ENCODE data around the gene DISC1. TPM values are rescaled to one million over a fixed set of nuclear protein-coding genes. Genes with fewer than 3 reads are reported as not detected.

DISC1 gene
- total RNA-seq, 1 donor from 2014 or later, result 9.5 TPM

GRCh38 chr1:231626951-231627614 is 493 bp downstream of the DISC1 start:
- TF ChIP-seq CTCF (IDR thresholded peaks at IDR 0.05), result no peak
- Histone ChIP-seq H3K27me3 (no peaks in the 10 kb centered on the region), H3K27ac (peak overlapping the region; percentile 89), H3K36me3 (no peaks in the 10 kb centered on the region), H3K4me3 (peak overlapping the region; percentile 94), H3K9me3 (no peaks in the 10 kb centered on the region), H3K4me1 (peaks cover 27% of the 10 kb centered on the region)
- ATAC-seq (peak; percentile 83), DNase-seq (peak; percentile 75)
- intact Hi-C loops (cut with DNase I), result no loop called here

GRCh38 chr1:231628207-231628876 is 1.8 kb downstream of the DISC1 start:
- Histone ChIP-seq H3K27me3 (no peaks in the 10 kb centered on the region), H3K36me3 (no peaks in the 10 kb centered on the region), H3K4me1 (peaks cover 27% of the 10 kb centered on the region), H3K4me3 (no peak overlapping the region), H3K9me3 (no peaks in the 10 kb centered on the region), H3K27ac (peak overlapping the region; percentile 51)
- intact Hi-C loops (cut with DNase I), result no loop called here
- no peak for ATAC-seq
- TF ChIP-seq CTCF (IDR thresholded peaks at IDR 0.05), result no peak
- DNase-seq, result no peak

- Histone ChIP-seq H3K27ac (peak overlapping the region; percentile 17), H3K27me3 (no peaks in the 10 kb centered on the region), H3K9me3 (no peaks in the 10 kb centered on the region), H3K36me3 (no peaks in the 10 kb centered on the region), H3K4me1 (peaks cover 27% of the 10 kb centered on the region), H3K4me3 (no peak overlapping the region)
- intact Hi-C loops (cut with DNase I), result no loop called here
- ATAC-seq (peak; percentile 21), DNase-seq (no peak)
- TF ChIP-seq CTCF (IDR thresholded peaks at IDR 0.05), result no peak
These were observed 2.5 kb downstream of the DISC1 start for GRCh38 chr1:231629132-231629531.

- ATAC-seq (no peak), DNase-seq (no peak)
- H3K27ac ChIP-seq, result no peak overlapping the region
- no peaks in the 10 kb centered on the region for H3K36me3 ChIP-seq
- TF ChIP-seq CTCF (IDR thresholded peaks at IDR 0.05), result no peak
- no peak overlapping the region for H3K4me3 ChIP-seq
- peaks cover 27% of the 10 kb centered on the region for H3K4me1 ChIP-seq
- intact Hi-C loops (cut with DNase I), result no loop called here
- no peaks in the 10 kb centered on the region for H3K9me3 ChIP-seq
- no peaks in the 10 kb centered on the region for H3K27me3 ChIP-seq
These were observed 4.1 kb downstream of the DISC1 start for GRCh38 chr1:231630558-231631205.

- Histone ChIP-seq H3K27me3 (no peaks in the 10 kb centered on the region), H3K9me3 (no peaks in the 10 kb centered on the region), H3K4me3 (no peak overlapping the region), H3K27ac (no peak overlapping the region), H3K36me3 (no peaks in the 10 kb centered on the region), H3K4me1 (peaks cover 22% of the 10 kb centered on the region)
- no peak for TF ChIP-seq CTCF (IDR thresholded peaks at IDR 0.05)
- intact Hi-C loops (cut with DNase I), result no loop called here
- DNase-seq, result no peak
- ATAC-seq, result no peak
These were observed 5.1 kb downstream of the DISC1 start for GRCh38 chr1:231631717-231632116.
